Mammary epithelial cell (primary cell): ENCODE measurements around the gene CDH16.

Source experiments
- CTCF ChIP-seq, 2 donors: IDR thresholded peaks in 1 of 2; conservative IDR thresholded peaks in 1 of 2; 2 replicates each; pipeline ENCODE4 v1.5.1; 2011 to 2012; ENCODE audit warnings: inconsistent platforms in 2 of 2, low read length in 2 of 2, mild to moderate bottlenecking in 2 of 2, control low read depth in 1 of 2, low read depth in 1 of 2; ENCODE audit not compliant: insufficient read depth in 1 of 2; ENCODE audit errors: extremely low read depth in 1 of 2
- EZH2 ChIP-seq: IDR thresholded peaks from 2 replicates; pipeline ENCODE4 v1.6.1; 2012; ENCODE audit warnings: low read length, inconsistent platforms, borderline replicate concordance

- TF ChIP-seq CTCF (conservative IDR thresholded peaks at IDR 0.05 in 1 of 2, IDR thresholded peaks at IDR 0.05 in 1 of 2; ENCODE audit: extremely low read depth in 1 of 2, insufficient read depth in 1 of 2, low read depth in 1 of 2, low read length in 2 of 2), result no peak
- TF ChIP-seq EZH2, result no peak
Measured at GRCh38 chr16:66958857-66959703, 40.4 kb upstream of the CDH16 start.
